HG03045 (cell line): ENCODE measurements around the gene NINJ1.

Source experiments
- ATAC-seq: cut with Tn5 transposase; IDR thresholded peaks from one replicate; pipeline ENCODE4 v1.9.1; 2021; ENCODE audit warnings: mild to moderate bottlenecking, moderate library complexity; ENCODE audit not compliant: unreplicated experiment

NINJ1 gene

DNA sequence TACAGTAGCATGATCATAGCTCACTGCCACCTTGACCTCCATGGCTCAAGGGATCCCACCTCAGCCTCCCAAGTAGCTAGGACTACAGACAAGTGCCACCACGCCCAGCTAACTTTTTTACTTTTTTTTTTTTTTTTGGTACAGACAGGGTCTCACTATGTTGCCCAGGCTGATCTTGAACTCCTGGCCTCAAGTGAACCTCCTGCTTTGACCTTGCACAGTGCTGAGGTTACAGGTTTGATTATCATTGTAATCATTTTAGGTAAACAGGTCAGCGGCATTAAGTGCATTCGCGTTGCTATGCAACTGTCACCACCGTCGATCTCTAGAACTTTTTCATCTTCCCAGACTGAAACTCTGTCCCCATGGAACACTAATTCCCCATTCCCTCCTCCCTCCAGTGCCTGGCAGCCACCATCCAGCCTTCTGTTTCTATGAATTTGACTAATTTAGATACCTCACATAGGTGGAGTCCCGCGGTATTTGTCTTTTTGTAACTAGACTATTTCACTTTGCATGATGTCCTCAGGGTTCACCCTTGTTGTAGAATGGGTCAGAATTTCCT is 43.9 kb downstream of the NINJ1 start:
- ATAC-seq: no peak

- no peak for ATAC-seq
Measured at GRCh38 chr9:93089481-93089991, 44.5 kb downstream of the NINJ1 start.

- no peak for ATAC-seq
Measured at GRCh38 chr9:93089024-93089423, 45.0 kb downstream of the NINJ1 start.

DNA sequence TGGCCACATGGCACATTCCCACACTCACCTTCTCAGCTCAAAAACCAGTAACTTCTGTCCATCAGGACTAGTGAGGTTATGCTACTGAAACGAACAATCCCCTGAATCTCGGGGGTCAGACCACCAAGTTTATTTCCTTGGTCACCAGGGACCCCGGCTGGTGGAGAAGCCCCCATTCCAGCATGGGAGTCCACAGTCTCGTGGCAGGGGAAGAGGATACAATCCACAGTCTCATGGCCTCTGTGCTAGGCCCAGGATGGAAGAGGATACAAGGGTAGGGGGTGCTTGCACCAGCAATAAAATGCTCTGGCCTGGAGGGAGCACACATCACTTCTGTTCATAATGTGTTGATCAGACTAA is 45.4 kb downstream of the NINJ1 start:
- ATAC-seq: no peak

DNA sequence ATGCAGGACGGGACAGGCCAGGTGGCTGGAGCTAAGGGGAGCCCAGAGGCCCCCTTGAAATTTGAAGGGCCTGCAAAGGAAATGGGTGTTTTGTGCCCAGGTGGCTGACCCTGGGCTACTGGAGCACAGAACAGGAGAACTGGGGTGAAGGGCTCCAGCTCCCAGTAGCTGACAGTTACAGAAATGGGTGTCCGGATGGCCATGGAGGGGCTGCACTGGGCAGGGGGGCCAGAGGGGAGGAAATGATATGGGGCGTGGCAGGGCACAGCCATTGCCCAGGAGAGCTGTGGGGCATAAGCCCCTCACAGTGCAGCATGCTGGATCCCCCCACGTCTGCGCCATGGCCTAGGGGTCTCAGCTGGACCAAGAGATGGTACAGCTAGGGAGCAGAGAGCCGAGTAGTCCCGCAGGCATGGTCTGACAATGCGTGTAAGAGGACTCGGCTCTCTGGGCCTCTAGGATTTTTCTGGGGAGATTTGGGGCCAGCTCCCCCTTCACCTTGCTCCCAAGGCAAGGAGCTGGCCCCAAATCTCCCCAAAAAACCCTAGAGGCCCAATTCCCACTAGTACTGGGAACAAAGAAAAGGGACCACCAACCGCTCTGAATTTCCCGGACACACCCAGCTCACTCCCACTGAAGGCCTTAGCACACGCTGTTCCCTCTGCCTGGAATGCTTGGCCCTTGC is 45.9 kb downstream of the NINJ1 start:
- no peak for ATAC-seq

DNA sequence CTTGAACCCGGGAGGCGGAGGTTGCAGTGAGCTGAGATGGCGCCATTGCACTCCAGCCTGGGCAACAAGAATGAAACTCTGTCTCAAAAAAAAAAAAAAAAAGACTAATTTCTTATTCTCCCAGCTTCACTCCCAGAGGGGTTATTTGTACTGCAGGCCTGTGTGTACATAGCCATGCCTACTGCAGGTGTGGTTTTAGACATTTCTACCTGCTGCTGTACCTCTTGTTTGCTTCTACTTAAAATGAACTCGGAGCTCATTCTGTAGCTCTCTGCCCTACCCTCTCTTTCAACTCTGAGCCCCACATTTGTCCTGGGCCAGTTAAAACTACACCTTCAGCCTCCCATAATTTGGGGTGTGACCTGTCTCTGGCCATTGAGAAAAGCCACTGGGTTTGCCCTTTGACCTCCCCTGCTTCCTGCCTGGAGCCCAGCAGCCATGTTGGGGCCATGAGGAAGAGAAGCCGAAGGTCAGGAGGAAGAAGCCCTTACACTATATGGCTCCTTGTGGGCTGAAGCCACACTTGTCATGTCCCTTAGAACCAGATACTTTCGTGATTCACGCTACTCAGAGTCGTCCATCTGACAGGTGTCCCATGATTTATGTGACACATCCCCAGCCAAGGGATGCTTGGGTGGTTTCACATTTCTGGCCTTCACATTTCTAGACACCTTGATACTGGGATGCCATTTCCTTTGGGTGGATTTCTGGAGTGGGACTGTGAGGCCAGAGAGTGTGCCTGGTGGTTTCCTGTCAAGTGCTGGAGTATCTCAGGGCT is 47.4 kb downstream of the NINJ1 start:
- ATAC-seq: no peak

DNA sequence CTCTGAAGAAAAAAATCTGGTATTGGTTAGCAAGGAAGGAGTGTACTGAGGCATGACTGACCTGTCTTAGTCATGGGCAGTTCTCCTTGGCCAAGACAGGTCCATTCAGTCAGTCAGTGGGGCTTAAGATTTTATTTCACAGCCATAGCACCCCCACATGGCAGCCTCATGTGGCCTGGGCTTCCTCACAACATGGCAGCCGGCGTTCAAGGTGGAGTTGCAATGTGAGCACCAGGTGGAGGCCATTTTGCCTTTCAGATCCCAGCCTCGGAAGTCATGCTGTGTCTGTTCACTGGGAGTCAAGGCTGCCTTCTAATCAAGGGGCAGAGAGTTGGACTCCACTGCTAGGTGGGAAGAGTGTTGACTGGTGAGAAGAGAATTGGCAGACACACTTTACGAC is 48.4 kb downstream of the NINJ1 start:
- no peak for ATAC-seq

DNA sequence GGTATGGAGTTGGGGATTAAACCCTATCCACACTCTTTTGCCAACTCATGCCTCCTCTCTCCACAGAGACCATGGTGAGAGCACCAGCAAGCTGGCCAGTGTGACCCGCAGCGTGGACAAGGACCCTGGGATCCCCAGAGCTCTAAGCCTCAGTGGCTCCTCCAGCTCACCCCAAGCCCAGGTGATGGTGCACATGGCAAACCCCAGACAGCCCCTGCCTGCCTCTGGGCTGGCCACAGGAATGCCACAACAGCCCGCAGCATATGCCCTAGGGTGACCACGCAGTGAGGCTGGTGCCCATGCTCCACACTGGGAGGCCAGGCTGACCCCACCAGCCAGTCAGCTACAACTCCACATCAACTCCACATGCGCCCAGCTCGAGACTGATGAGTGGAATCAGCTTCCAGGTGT is 49.6 kb downstream of the NINJ1 start:
- no peak for ATAC-seq

DNA sequence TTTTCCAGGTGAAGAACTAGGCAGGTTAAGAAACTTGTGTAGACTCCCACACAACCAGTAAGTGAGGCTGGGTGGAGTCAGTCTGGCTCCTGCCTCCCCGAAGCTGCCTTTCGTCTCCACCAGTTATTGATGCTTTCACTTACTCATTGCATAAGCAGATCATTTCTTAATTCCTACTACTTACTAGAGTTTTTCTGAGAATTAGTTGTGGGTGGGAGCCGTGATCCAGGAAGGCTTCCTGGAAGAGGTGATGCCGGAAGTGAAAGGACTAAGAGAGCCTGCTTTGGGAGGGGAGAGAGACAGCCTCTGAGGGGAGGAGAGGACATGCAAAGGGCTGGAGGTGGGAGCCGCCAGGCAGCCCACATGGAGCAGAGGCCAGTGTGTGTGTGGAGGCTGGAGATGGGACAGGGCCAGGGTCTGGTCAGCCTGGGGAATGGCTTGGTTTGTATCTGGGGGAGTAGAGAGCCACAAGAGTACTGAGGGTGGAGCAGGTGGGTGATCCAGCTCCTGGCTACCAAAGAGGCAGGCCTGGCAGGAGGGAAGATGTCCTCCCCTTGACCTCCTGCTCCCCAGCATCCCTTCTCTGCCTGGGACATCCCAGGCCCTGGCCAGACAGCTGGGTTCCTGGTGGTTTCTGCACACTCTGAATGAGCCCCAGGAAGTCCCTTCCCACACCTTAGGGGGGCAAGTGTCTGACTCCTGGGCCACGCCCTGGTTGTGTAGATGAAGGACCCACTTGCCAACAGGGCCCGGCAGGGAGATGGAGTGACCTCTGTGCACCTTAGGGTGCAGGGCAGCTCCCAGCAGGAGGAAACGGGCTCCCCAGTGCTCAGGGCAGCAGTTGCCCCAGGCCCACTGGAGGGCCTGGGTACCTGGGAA is 50.2 kb downstream of the NINJ1 start:
- no peak for ATAC-seq

DNA sequence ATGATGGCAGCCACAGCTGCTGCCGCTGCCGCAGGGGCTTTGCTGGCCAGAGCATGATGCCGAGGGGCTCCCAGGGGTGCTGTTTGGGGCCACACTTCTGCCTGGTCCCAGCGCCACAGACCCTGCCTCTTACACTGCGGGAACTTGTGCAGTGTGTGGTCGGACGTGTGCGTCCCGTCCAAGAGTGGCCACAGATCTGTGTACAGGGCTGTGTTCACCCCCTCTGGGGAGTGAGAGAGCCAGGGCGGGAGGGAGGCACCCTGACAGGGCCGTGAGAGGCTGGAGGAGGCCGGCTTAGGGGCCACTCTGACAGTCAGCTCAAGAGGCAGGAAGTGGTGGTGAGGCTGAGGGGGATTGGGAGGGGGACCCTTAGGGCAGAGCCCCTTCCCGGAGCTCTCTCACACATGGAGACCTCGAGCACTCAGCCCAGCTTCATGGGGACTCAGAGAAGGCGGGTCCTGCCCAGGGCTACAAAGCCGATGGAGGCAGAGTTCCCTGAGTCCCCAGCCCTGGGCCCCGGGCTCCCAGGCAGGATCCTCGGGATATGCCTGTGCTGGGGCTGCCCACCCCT is 51.1 kb downstream of the NINJ1 start:
- ATAC-seq: no peak

GRCh38 chr9:93081931-93082330 is 52.1 kb downstream of the NINJ1 start:
- ATAC-seq: no peak

GRCh38 chr9:93081081-93081529 is 52.9 kb downstream of the NINJ1 start:
- ATAC-seq: no peak

GRCh38 chr9:93080406-93080805 is 53.6 kb downstream of the NINJ1 start:
- ATAC-seq: no peak

- ATAC-seq: no peak
Measured at GRCh38 chr9:93079371-93079770, 54.7 kb downstream of the NINJ1 start.

DNA sequence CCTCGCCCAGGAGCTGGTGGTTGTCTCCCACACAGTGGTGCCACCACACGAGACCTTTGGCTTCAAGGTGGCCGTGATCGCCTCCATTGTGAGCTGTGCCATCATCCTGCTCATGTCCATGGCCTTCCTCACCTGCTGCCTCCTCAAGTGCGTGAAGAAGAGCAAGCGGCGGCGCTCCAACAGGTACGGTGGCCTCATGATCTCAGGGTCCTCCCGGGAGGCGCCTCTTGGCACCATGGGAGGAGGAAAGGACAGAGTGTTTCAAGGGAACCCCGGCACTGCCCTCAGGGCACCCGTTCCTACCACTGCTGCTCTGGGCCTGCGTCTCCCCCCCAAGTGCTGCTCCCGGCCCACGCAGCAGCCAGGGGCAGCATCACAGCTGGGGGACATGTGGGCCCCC is 56.2 kb downstream of the NINJ1 start:
- no peak for ATAC-seq

- ATAC-seq: no peak
Measured at GRCh38 chr9:93077367-93077766, 56.7 kb downstream of the NINJ1 start.

DNA sequence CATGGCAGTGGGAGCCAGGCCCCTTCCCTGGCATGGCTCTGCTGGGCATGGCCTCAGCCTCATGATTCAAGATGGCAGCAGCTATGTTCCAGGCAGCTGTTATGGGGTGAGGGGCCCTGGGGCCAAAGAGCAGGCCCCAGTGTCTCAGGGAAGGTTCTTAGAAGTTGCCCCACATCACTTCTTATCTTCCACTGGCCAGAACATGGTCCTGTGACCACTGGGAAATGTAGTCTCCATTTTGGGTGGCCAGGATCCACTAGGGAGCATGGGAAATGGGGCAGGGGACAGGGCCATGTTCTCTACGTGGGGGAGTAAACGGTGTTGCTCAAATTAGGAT is 57.3 kb downstream of the NINJ1 start:
- ATAC-seq: no peak

DNA sequence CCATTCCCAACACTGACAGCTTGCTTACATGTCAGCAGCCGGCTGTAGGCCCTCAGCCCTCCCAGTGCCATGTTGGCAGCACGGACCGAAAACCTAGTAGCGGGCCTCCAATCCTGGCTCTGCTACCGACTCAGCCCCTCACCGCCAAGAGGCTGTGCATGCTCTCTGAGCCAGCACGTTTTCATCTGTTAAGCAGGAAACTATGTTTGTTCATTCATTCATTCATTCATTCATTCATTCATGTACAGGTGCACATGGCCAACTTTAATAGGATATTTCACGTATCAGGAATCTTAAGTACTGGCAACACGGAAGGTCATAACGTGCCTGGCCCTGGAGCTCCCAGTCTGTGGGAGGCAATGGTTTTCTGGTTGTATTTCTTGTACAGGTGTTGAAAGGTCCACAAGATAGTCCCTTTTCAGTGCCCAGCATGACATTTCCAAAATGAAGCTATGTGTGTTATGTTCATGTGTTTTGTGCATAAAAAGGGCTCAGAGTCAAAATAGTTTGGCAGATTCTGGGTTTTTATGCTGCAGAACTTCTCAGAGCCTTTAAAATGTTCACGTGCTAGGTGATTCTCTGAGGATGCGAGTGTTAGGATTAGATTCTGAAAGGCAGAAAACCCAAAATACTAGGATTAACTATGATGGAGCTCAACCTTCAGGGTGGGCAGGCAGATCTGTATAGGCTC is 57.8 kb downstream of the NINJ1 start:
- ATAC-seq: no peak

- no peak for ATAC-seq
Measured at GRCh38 chr9:93072383-93072795, 61.7 kb downstream of the NINJ1 start.
